ENCODE measurements around the gene TUBB2B. TPM values are rescaled to one million over a fixed set of nuclear protein-coding genes. Genes with fewer than 3 reads are reported as not detected.
A peak's percentile ranks its signal among the peaks of the same experiment; 100 is the strongest.
"Not testable (repeated sequence)": the region's sequence is repeated elsewhere in the genome, so short reads cannot be mapped to it uniquely, and the experiment has no call there.

TUBB2B gene
- polyA plus RNA-seq, 1 experiment = 4.7 TPM

DNA sequence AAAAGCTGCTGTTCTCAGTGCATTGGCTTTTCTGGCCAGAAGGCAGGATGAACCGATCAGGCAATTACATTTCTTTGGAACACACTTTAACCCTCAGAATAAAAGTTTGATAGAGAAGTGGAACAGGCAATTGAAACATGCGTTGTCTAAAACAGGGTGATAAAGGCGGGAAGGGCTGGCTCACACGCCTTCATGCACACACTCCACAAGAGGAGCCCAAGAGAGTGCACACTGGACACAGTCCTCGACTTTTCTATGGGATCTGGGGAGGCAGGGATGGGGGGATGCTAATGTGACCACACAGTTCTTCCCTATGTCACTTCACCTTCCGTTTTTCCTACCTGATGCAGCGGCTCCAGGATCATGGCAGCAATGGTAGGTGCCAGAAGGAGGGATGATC lies 39.2 kb downstream of the TUBB2B start:
- ChIA-PET CTCF (no interaction called here), POLR2A (no interaction called here)
- TF ChIP-seq, protein P1, sequence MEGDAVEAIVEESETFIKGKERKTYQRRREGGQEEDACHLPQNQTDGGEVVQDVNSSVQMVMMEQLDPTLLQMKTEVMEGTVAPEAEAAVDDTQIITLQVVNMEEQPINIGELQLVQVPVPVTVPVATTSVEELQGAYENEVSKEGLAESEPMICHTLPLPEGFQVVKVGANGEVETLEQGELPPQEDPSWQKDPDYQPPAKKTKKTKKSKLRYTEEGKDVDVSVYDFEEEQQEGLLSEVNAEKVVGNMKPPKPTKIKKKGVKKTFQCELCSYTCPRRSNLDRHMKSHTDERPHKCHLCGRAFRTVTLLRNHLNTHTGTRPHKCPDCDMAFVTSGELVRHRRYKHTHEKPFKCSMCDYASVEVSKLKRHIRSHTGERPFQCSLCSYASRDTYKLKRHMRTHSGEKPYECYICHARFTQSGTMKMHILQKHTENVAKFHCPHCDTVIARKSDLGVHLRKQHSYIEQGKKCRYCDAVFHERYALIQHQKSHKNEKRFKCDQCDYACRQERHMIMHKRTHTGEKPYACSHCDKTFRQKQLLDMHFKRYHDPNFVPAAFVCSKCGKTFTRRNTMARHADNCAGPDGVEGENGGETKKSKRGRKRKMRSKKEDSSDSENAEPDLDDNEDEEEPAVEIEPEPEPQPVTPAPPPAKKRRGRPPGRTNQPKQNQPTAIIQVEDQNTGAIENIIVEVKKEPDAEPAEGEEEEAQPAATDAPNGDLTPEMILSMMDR (IDR thresholded peaks at IDR 0.05; ENCODE audit: low read depth, low read length) = no peak
- no peak overlapping the region for H3K27ac ChIP-seq (ENCODE audit: low read depth, low read length)
- 0 out of 2 replicates have a peak, but pooled peaks cover 2% of the 10 kb centered on the region for H3K9me3 ChIP-seq (ENCODE audit: control insufficient read depth, insufficient read depth, low read length)
- DNase-seq (ENCODE audit: low read depth, low spot score) = no peak
- no peak overlapping the region for H3K4me3 ChIP-seq (ENCODE audit: low read depth, low read length)
- H3K27me3 ChIP-seq (ENCODE audit: control insufficient read depth, insufficient read depth, low read length) = peaks cover 32% of the 10 kb centered on the region

DNA sequence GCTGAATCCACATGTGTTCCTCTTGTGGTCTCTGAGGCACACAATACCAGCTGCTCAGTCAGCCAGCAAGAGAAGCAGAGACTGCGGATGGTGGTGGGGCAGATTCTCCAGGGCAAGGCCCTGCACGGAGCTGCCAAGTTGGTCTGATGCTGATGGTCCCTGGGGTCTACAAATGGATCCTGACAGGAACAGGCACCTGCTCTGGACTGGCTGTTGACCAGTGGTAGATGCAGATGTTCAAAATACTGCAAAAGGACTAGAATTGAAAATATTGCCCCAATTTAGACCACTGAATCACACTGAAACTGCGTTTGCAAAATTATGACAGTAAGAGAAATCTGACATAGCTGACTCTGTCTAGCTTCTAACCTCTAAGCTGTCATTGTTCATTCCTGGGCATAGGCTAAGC lies 40.5 kb downstream of the TUBB2B start:
- H3K9me3 ChIP-seq (ENCODE audit: control insufficient read depth, insufficient read depth, low read length) = 0 out of 2 replicates have a peak, but pooled peaks cover 2% of the 10 kb centered on the region
- POLR2A ChIA-PET = no interaction called here
- CTCF ChIA-PET = interaction anchor here (0.5 to 1.1 kb wide), 2 partner anchors 51 to 60 kb away, joined by 3 read pairs; no protein-coding TSS in a partner anchor
- no peak for DNase-seq (ENCODE audit: low read depth, low spot score)
- peaks cover 32% of the 10 kb centered on the region for H3K27me3 ChIP-seq (ENCODE audit: control insufficient read depth, insufficient read depth, low read length)
- H3K4me3 ChIP-seq (ENCODE audit: low read depth, low read length) = no peak overlapping the region
- H3K27ac ChIP-seq (ENCODE audit: low read depth, low read length) = no peak overlapping the region
- TF ChIP-seq, protein P1 (IDR thresholded peaks at IDR 0.05; ENCODE audit: low read depth, low read length) = no peak

DNA sequence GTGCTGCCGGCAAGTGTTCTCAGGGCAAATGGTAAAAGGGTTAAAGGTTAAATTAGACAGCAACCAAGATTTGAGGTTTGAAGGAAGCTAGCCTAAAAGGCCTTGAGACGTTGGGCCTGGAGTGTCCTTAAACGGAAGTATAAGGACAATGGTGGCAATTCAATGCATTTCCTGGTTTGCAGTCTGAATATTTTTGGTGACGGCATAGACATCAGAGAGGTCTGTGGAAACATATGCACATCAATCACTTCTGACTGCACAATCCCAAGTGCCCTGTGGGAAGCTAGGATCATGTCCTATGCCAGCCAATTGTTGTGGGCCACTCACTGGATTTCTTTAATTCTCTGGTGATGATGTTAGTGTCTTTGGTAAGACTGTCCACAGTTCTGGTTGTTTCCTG lies 44.4 kb downstream of the TUBB2B start:
- Histone ChIP-seq H3K27ac (ENCODE audit: low read depth, low read length) (no peak overlapping the region), H3K4me3 (ENCODE audit: low read depth, low read length) (no peak overlapping the region), H3K9me3 (ENCODE audit: control insufficient read depth, insufficient read depth, low read length) (no peaks in the 10 kb centered on the region), H3K27me3 (ENCODE audit: control insufficient read depth, insufficient read depth, low read length) (peaks cover 31% of the 10 kb centered on the region)
- no peak for DNase-seq (ENCODE audit: low read depth, low spot score)
- TF ChIP-seq, protein P1 (IDR thresholded peaks at IDR 0.05; ENCODE audit: low read depth, low read length) = no peak
- POLR2A ChIA-PET = no interaction called here
- CTCF ChIA-PET = interaction anchor here (0.6 to 1.2 kb wide), 3 partner anchors 26 to 354 kb away, joined by 3 read pairs; partner anchors contain the start of gene TUBB2A

DNA sequence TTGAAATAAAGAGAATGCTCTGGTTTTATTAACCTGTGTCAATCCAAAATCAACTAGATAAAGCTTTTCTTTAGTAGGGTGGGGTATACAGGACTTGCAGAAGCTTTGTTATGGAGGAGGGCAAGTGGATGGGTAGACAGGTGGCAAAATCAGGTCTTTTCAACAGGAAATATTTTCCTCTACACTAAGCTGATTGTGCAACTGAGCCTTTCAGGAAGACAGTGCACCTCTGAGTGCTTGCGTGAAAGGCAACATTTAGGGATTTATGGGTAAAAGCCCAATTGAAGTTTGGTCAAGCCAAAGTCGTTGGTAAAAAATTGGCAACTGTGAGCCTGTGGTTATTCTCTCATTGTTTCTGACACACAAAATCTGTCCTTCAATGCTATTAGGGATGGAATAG lies 46.3 kb downstream of the TUBB2B start:
- Histone ChIP-seq H3K9me3 (ENCODE audit: control insufficient read depth, insufficient read depth, low read length) (no peaks in the 10 kb centered on the region), H3K27me3 (ENCODE audit: control insufficient read depth, insufficient read depth, low read length) (peaks cover 24% of the 10 kb centered on the region), H3K4me3 (ENCODE audit: low read depth, low read length) (no peak overlapping the region), H3K27ac (ENCODE audit: low read depth, low read length) (no peak overlapping the region)
- POLR2A ChIA-PET = no interaction called here
- TF ChIP-seq, protein P1 (IDR thresholded peaks at IDR 0.05; ENCODE audit: low read depth, low read length) = no peak
- no peak for DNase-seq (ENCODE audit: low read depth, low spot score)
- CTCF ChIA-PET = no interaction called here

DNA sequence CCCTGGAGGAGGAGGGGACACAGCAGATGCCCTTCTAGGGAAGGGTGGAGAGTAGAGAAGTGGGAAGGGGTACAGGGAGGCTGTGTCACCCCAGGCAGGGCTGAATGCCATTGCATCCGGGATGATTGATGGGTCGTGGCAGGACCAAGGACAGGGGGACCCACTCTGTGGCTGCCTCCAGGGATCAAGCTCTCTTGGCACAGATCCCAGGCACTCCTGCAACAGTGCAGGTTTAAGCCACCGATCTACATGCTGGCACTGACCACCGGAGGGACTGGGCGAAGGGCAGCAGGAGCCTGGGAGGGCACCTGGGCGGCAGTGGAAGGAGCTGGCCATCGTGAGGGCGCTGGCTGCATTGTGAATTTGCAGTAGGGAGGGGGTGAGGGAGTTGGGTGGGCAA lies 47.5 kb downstream of the TUBB2B start:
- H3K27ac ChIP-seq (ENCODE audit: low read depth, low read length); DNase-seq (ENCODE audit: low read depth, low spot score); CTCF ChIA-PET; H3K9me3 ChIP-seq (ENCODE audit: control insufficient read depth, insufficient read depth, low read length); POLR2A ChIA-PET: not testable (repeated sequence)
- Histone ChIP-seq H3K4me3 (ENCODE audit: low read depth, low read length) (peak overlapping the region; percentile 49), H3K27me3 (ENCODE audit: control insufficient read depth, insufficient read depth, low read length) (peaks cover 19% of the 10 kb centered on the region)

DNA sequence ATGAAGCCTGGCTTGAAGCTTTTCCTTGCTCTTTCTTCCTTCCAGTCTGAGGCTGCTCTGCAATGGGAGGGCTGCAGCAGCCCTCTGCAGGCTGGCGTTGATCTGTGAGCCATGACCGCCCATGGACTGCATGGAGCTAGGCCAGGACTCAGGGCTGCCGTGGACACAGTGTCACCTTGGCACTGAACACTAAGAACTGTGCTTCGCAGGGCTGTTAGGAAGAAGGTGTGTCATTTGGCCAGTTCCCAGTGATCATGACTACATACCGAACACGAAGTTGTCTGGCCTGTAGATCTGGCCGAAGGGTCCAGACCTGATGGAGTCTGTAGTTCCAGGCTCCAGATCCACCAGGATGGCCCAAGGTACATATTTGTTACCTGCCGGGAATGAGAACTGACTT lies 48.8 kb downstream of the TUBB2B start:
- CTCF ChIA-PET; H3K9me3 ChIP-seq (ENCODE audit: control insufficient read depth, insufficient read depth, low read length); H3K4me3 ChIP-seq (ENCODE audit: low read depth, low read length); DNase-seq (ENCODE audit: low read depth, low spot score); POLR2A ChIA-PET; H3K27ac ChIP-seq (ENCODE audit: low read depth, low read length); H3K27me3 ChIP-seq (ENCODE audit: control insufficient read depth, insufficient read depth, low read length): not testable (repeated sequence)

Data from AG04450 (cell line).